Measurements from ENCODE around the gene HPCAL1.
A peak's percentile ranks its signal among the peaks of the same experiment; 100 is the strongest.

Gene HPCAL1

DNA sequence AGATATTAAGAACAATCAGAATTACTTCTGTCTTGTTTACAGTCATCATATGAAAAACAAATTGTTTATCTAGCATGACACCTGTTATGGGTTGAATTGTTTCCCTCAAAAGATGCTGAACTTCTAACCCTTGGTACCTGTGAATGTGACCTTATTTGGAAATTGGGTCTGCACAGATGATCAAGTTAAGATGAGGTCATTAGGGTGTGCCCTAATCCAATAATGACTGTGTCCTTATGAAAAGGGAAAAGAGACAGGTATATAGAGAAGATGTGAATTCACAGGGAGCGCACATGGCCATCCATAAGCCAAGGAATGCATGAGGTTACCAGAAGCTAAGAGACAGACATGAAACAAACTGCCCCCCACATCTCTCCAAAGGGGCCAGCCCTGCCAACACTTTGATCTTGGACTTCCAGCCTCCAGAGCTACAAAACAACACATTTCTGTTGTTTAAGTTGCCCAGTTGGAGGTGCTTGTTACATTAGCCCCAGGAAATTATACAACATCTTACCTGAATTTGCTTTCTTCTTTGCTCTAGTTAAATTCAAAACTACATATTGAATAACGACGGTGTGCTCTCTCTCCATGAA, 2.3 kb upstream of the HPCAL1 start:
- TF ChIP-seq TCF12 (IDR thresholded peaks at IDR 0.05; ENCODE audit: low read depth) (no peak), CREB1 (IDR thresholded peaks at IDR 0.05; ENCODE audit: low read depth) (no peak), CEBPB (IDR thresholded peaks at IDR 0.05) (no peak), EGR1 (IDR thresholded peaks at IDR 0.05) (no peak), YY1 (IDR thresholded peaks at IDR 0.05; ENCODE audit: low read depth) (no peak), RAD21 (IDR thresholded peaks at IDR 0.05; ENCODE audit: low read depth) (no peak), ZBTB7A (IDR thresholded peaks at IDR 0.05; ENCODE audit: low read depth) (no peak), TEAD4 (IDR thresholded peaks at IDR 0.05) (no peak), FOXM1 (IDR thresholded peaks at IDR 0.05; ENCODE audit: borderline replicate concordance, low read depth) (no peak)
- TF ChIP-seq, protein P1, sequence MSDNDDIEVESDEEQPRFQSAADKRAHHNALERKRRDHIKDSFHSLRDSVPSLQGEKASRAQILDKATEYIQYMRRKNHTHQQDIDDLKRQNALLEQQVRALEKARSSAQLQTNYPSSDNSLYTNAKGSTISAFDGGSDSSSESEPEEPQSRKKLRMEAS (IDR thresholded peaks at IDR 0.05) = no peak
- TF ChIP-seq, protein P2, sequence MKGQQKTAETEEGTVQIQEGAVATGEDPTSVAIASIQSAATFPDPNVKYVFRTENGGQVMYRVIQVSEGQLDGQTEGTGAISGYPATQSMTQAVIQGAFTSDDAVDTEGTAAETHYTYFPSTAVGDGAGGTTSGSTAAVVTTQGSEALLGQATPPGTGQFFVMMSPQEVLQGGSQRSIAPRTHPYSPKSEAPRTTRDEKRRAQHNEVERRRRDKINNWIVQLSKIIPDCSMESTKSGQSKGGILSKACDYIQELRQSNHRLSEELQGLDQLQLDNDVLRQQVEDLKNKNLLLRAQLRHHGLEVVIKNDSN (IDR thresholded peaks at IDR 0.05) = no peak
- TF ChIP-seq, protein P3, sequence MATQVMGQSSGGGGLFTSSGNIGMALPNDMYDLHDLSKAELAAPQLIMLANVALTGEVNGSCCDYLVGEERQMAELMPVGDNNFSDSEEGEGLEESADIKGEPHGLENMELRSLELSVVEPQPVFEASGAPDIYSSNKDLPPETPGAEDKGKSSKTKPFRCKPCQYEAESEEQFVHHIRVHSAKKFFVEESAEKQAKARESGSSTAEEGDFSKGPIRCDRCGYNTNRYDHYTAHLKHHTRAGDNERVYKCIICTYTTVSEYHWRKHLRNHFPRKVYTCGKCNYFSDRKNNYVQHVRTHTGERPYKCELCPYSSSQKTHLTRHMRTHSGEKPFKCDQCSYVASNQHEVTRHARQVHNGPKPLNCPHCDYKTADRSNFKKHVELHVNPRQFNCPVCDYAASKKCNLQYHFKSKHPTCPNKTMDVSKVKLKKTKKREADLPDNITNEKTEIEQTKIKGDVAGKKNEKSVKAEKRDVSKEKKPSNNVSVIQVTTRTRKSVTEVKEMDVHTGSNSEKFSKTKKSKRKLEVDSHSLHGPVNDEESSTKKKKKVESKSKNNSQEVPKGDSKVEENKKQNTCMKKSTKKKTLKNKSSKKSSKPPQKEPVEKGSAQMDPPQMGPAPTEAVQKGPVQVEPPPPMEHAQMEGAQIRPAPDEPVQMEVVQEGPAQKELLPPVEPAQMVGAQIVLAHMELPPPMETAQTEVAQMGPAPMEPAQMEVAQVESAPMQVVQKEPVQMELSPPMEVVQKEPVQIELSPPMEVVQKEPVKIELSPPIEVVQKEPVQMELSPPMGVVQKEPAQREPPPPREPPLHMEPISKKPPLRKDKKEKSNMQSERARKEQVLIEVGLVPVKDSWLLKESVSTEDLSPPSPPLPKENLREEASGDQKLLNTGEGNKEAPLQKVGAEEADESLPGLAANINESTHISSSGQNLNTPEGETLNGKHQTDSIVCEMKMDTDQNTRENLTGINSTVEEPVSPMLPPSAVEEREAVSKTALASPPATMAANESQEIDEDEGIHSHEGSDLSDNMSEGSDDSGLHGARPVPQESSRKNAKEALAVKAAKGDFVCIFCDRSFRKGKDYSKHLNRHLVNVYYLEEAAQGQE (IDR thresholded peaks at IDR 0.05; ENCODE audit: low read depth) = no peak

DNA sequence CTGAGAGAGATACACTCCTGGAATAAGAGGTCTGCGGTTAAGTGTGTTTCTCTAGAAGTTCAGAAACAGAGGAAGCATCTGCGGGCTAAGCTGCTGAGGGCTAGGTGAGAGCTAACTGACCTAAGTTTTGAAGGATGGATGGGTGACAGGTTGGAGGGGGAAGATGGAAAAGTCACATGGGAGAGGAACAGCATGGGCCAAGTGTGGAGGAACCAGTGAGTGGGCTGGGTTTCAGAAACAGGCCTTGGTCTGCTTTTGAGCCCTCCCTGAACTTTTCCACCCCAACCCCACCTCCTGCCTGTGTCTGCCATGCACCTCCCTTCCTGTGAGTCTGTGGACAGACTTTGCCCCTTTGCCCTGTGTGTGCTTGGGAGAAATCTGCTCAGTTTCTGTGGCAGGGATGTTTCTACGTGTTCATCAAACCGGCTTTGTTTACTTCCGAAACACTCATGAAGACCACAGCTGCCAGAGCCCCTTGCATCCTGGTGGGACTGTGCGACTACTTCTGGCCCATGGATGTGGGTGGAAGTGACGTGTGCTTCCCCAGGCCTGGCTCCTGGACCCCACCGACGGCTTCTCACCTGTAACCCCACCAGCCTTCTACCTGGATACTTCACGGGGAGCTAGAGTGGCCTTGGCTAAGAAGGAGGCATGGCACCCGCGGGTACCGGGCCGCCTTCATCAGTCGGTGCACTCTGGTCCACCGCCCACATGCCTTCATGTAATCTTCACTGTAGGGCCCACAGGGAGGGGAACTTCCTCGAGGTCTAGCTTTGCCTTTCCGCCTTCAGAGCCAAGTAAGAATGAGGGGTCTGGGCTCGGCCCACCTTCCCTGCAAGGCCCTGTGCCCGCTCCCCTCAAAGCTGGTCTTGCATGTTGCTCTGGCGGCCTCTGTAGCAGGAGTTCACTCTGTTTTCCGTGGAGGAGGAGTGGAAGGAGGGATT, 1.4 kb upstream of the HPCAL1 start:
- TF ChIP-seq CREB1 (IDR thresholded peaks at IDR 0.05; ENCODE audit: low read depth) = no peak
- TF ChIP-seq, protein P3 (IDR thresholded peaks at IDR 0.05; ENCODE audit: low read depth) = no peak
- TF ChIP-seq NFIC (IDR thresholded peaks at IDR 0.05) = no peak
- TF ChIP-seq TEAD4 (IDR thresholded peaks at IDR 0.05) = no peak
- no peak for TF ChIP-seq EGR1 (IDR thresholded peaks at IDR 0.05)
- TF ChIP-seq, protein P1 (IDR thresholded peaks at IDR 0.05) = no peak
- TF ChIP-seq TCF12 (IDR thresholded peaks at IDR 0.05; ENCODE audit: low read depth) = no peak
- TF ChIP-seq, protein P2 (IDR thresholded peaks at IDR 0.05) = no peak
- TF ChIP-seq TAF1 (IDR thresholded peaks at IDR 0.05; ENCODE audit: low read depth) = no peak
- TF ChIP-seq RAD21 (IDR thresholded peaks at IDR 0.05; ENCODE audit: low read depth) = no peak
- TF ChIP-seq CEBPB (IDR thresholded peaks at IDR 0.05) = no peak
- TF ChIP-seq YY1 (IDR thresholded peaks at IDR 0.05; ENCODE audit: low read depth) = no peak
- TF ChIP-seq EP300 (IDR thresholded peaks at IDR 0.05; ENCODE audit: borderline replicate concordance) = no peak
- TF ChIP-seq FOXM1 (IDR thresholded peaks at IDR 0.05; ENCODE audit: borderline replicate concordance, low read depth) = no peak
- TF ChIP-seq ZBTB7A (IDR thresholded peaks at IDR 0.05; ENCODE audit: low read depth) = no peak

DNA sequence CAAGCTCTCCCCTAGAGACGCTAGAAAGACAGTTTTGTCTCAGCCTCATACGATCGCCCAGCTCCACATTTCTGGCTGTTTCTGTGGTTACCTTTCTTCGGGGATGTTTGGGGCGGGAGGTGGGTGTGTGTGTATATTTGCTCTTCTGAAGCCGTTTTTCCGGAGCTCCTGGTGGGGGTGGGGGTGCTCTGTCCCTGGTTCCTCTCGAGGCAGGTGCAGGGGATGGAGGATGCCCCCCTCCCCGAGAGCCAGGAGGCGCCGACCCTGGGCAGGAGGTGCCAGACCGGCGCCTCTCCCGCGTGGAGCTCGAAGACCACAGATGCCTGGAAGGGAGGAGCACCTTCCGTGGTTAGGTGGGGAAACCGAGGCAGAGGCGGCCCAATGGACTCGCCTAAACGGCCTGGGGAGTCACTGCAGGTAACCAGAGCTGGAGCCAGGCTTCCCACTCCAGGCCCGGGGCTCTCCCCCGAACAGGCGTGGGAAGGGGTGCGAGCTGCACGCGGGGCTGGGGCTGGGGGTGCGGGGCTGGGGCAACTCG, 694 bp upstream of the HPCAL1 start:
- no peak for TF ChIP-seq TAF1 (IDR thresholded peaks at IDR 0.05; ENCODE audit: low read depth)
- no peak for TF ChIP-seq FOXM1 (IDR thresholded peaks at IDR 0.05; ENCODE audit: borderline replicate concordance, low read depth)
- TF ChIP-seq ZBTB7A (IDR thresholded peaks at IDR 0.05; ENCODE audit: low read depth) = no peak
- TF ChIP-seq TEAD4 (IDR thresholded peaks at IDR 0.05) = no peak
- TF ChIP-seq TCF12 (IDR thresholded peaks at IDR 0.05; ENCODE audit: low read depth) = no peak
- TF ChIP-seq CEBPB (IDR thresholded peaks at IDR 0.05) = no peak
- no peak for TF ChIP-seq YY1 (IDR thresholded peaks at IDR 0.05; ENCODE audit: low read depth)
- no peak for TF ChIP-seq NFIC (IDR thresholded peaks at IDR 0.05)
- TF ChIP-seq EP300 (IDR thresholded peaks at IDR 0.05; ENCODE audit: borderline replicate concordance) = no peak
- TF ChIP-seq, protein P1 (IDR thresholded peaks at IDR 0.05) = no peak
- no peak for TF ChIP-seq CREB1 (IDR thresholded peaks at IDR 0.05; ENCODE audit: low read depth)
- no peak for TF ChIP-seq RAD21 (IDR thresholded peaks at IDR 0.05; ENCODE audit: low read depth)

DNA sequence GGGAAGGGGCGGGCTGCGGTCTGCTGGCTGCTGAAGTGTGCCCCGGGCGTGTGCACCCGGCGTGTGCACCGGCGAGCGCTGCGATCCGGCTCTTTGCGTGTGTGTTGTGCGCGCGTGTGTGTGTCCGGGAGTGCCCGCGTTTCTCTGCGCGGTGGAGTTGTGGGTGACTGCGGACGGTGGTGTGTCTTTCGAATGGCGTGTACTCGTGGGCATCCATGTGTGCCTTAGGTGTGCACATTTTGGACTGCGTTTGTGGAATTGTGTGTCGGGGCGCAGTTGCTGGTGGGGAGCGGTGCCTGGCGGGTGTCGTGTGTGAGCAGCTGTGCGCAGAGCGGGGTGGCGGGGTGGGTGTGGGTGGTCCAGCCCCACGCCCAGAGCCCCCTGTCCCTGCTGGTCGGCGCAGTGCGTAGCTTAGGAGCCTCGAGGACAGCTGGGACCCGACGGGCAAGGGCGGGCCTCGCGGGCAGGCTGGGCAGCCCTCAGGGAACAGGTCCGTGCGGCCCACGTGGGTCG, 533 bp downstream of the HPCAL1 start:
- peak; percentile 84 for TF ChIP-seq ZBTB7A (IDR thresholded peaks at IDR 0.05; ENCODE audit: low read depth)
- no peak for TF ChIP-seq NFIC (IDR thresholded peaks at IDR 0.05)
- TF ChIP-seq, protein P1 (IDR thresholded peaks at IDR 0.05) = peak; percentile 40
- TF ChIP-seq TCF12 (IDR thresholded peaks at IDR 0.05; ENCODE audit: low read depth) = no peak
